GM12878 (cell line): ENCODE results near the gene ZDHHC17. TPM values are rescaled to one million over a fixed set of nuclear protein-coding genes. Genes with fewer than 3 reads are reported as not detected.

ENCODE experiments used
- ATAC-seq: fragments of 200-7000 bp; cut with Tn5 transposase; 3 replicates; pipeline ENCODE4 v1.9.1; 2020; ENCODE audit warnings: mild to moderate bottlenecking, moderate library complexity
- BruUV-seq: library from RNA; stranded (reverse); fragments of 400-500 nt; replicated peaks from 2 replicates; lab custom pipeline; 2021; lab: Mats Ljungman, UMichigan
- CTCF ChIA-PET: fragments of 300-600 bp; sonication (Branson Sonifier 250); formaldehyde crosslinking; extraction: SDS; loops from one replicate; lab custom pipeline; 2021; ENCODE audit warnings: inconsistent platforms; lab: Yijun Ruan, JAX
- POLR2A ChIA-PET: fragments of 350-600 bp; formaldehyde crosslinking; extraction: SDS; loops from one replicate; lab custom pipeline; 2021; ENCODE audit warnings: inconsistent platforms; lab: Charles Lee
- RAD21 ChIA-PET: fragments of 300-600 bp; sonication (Branson Sonifier 250); formaldehyde crosslinking; loops from one replicate; lab custom pipeline; 2023; ENCODE audit warnings: antibody characterized with exemption; ENCODE audit not compliant: unreplicated experiment; lab: Charles Lee
- SMC1A ChIA-PET: fragments of 300-600 bp; sonication (Branson Sonifier 250); formaldehyde crosslinking; loops from one replicate; lab custom pipeline; 2023; ENCODE audit not compliant: unreplicated experiment, uncharacterized antibody; lab: Charles Lee
- DNase-seq: peaks from one replicate; pipeline ENCODE4 v3.0.0-alpha.2; 2011; ENCODE audit warnings: low read depth, low spot score
- FAIRE-seq: peaks from 3 replicates; lab custom pipeline; 2011; peaks lifted over from hg19 to GRCh38; lab: Jason Lieb, UNC
- H2AFZ ChIP-seq: 2 replicates; pipeline ENCODE4 v1.6.0; 2011; ENCODE audit warnings: low read depth, low read length, control low read depth; ENCODE audit not compliant: control insufficient read depth
- H3K27ac ChIP-seq: 2 replicates; pipeline ENCODE4 v1.5.1; 2011; ENCODE audit warnings: control low read depth; ENCODE audit not compliant: control insufficient read depth, insufficient read depth
- H3K27me3 ChIP-seq, 2 experiments: replicated peaks in 1 of 2; 2 replicates each; pipeline versions ENCODE4 v1.6.0 to v1.6.1; 2011; ENCODE audit warnings: low read length in 1 of 2; ENCODE audit not compliant: control insufficient read depth in 2 of 2, insufficient read depth in 2 of 2
- H3K36me3 ChIP-seq, 2 experiments: 2 replicates each; pipeline ENCODE4 v1.5.1; 2011; ENCODE audit warnings: low read length in 1 of 2; ENCODE audit not compliant: control insufficient read depth in 2 of 2, insufficient read depth in 2 of 2
- H3K4me1 ChIP-seq: 2 replicates; pipeline ENCODE4 v1.6.1; 2011; ENCODE audit warnings: mild to moderate bottlenecking, low read length, moderate library complexity, mixed read lengths; ENCODE audit not compliant: control insufficient read depth, insufficient read depth
- H3K4me2 ChIP-seq: 2 replicates; pipeline ENCODE4 v1.6.0; 2011; ENCODE audit warnings: control low read depth; ENCODE audit not compliant: control insufficient read depth, insufficient read depth
- H3K4me3 ChIP-seq: fragments of 200-600 bp; sonication (generic); 2 replicates; pipeline ENCODE4 v1.5.1; 2016
- H3K79me2 ChIP-seq: 2 replicates; pipeline ENCODE4 v1.6.0; 2011; ENCODE audit warnings: low read length; ENCODE audit not compliant: control insufficient read depth, insufficient read depth
- H3K9ac ChIP-seq: 2 replicates; pipeline ENCODE4 v1.8.0; 2011; ENCODE audit warnings: low read length, control low read depth, mixed read lengths; ENCODE audit not compliant: control insufficient read depth, insufficient read depth
- H3K9me3 ChIP-seq: replicated peaks from 3 replicates; pipeline ENCODE4 v1.5.1; 2011; ENCODE audit warnings: mild to moderate bottlenecking, low read length; ENCODE audit not compliant: control insufficient read depth, insufficient read depth
- H4K20me1 ChIP-seq: 2 replicates; pipeline ENCODE4 v1.6.0; 2011; ENCODE audit not compliant: control insufficient read depth, insufficient read depth
- BMI1 ChIP-seq: fragments of 450-650 bp; IDR thresholded peaks from 2 replicates; pipeline ENCODE4 v1.6.1; 2016; ENCODE audit warnings: mild to moderate bottlenecking, moderate library complexity, borderline replicate concordance
- GATAD2B ChIP-seq: fragments of 450-650 bp; conservative IDR thresholded peaks from 2 replicates; pipeline ENCODE4 v1.6.1; 2017; ENCODE audit warnings: low read depth, mild to moderate bottlenecking, moderate library complexity
- HCFC1 ChIP-seq: fragments of 150-350 bp; IDR thresholded peaks from 2 replicates; pipeline ENCODE4 v1.6.1; 2014; ENCODE audit warnings: low read length
- HDGF ChIP-seq: fragments of 450-650 bp; IDR thresholded peaks from 2 replicates; pipeline ENCODE4 v1.6.1; 2016; ENCODE audit warnings: antibody characterized with exemption
- KAT2A ChIP-seq: conservative IDR thresholded peaks from 2 replicates; pipeline ENCODE4 v1.6.1; 2011; ENCODE audit warnings: low read depth, low read length; ENCODE audit not compliant: control insufficient read depth
- PAX8 ChIP-seq: fragments of 450-650 bp; IDR thresholded peaks from 2 replicates; pipeline ENCODE4 v1.6.1; 2017; ENCODE audit warnings: mild to moderate bottlenecking, moderate library complexity
- SMC3 ChIP-seq: IDR thresholded peaks from 2 replicates; pipeline ENCODE4 v1.6.1; 2011; ENCODE audit warnings: low read length, improper control_type of control experiment, borderline replicate concordance
- YY1 ChIP-seq: IDR thresholded peaks from 2 replicates; pipeline ENCODE4 v1.6.1; 2011; ENCODE audit warnings: low read depth, mild to moderate bottlenecking, low read length
- ZNF207 ChIP-seq: fragments of 450-650 bp; IDR thresholded peaks from 2 replicates; pipeline ENCODE4 v1.6.1; 2014; ENCODE audit warnings: antibody characterized with exemption, mild to moderate bottlenecking, borderline replicate concordance
- in situ Hi-C: fragments of 300-500 bp; cut with MboI; formaldehyde crosslinking; loops from 9 replicates; pipeline ENCODE4 v1.14.3; 2018; ENCODE audit warnings: mixed read lengths
- intact Hi-C: fragments of 100-400 bp; cut with micrococcal nuclease; formaldehyde crosslinking; loops from one replicate; pipeline ENCODE4 v1.14.2; 2022; ENCODE audit not compliant: unreplicated experiment
- polyA plus RNA-seq, 11 experiments: library from polyadenylated mRNA; depleted of rRNA in 4 of 11; unstranded in 6 of 11; stranded (reverse) in 5 of 11; fragments of >200 nt; fragmentation: Nextera tagmentation in 4 of 11; fragmentation: Illumina TruSeq in 1 of 11; extraction: Ambion mirVana in 4 of 11; extraction: Trizol in 1 of 11; gene quantifications; 1 replicate in 1 of 11; 2 replicates in 10 of 11; pipeline versions ENCODE4 v1.2.1 to v1.2.3, GENCODE V29; 2011 to 2016; ENCODE audit warnings: inconsistent platforms in 2 of 11, missing spikeins in 2 of 11, low read depth in 1 of 11
- total RNA-seq, 4 experiments: library from RNA; depleted of rRNA in 3 of 4; stranded (reverse); fragments of >200 nt in 3 of 4; fragmentation: Illumina TruSeq in 1 of 4; extraction: Trizol in 1 of 4; gene quantifications; 2 replicates each; pipeline versions ENCODE4 v1.2.1 to v1.2.3, GENCODE V29; 2013 to 2021
- TF ChIP-seq, protein P1 (sequence below): IDR thresholded peaks from 2 replicates; pipeline ENCODE4 v1.6.1; 2012; ENCODE audit warnings: improper control_type of control experiment, low read depth, low read length; ENCODE audit not compliant: insufficient replicate concordance
- TF ChIP-seq, protein P2 (sequence below): fragments of 450-650 bp; formaldehyde crosslinking; IDR thresholded peaks from 2 replicates; pipeline ENCODE4 v1.5.0; 2022; ENCODE audit warnings: mild to moderate bottlenecking, missing genetic modification characterization
- TF ChIP-seq, protein P3 (sequence below): fragments of 450-650 bp; IDR thresholded peaks from 2 replicates; pipeline ENCODE4 v1.6.1; 2016; ENCODE audit warnings: mild to moderate bottlenecking, moderate library complexity, borderline replicate concordance

ZDHHC17 gene
- total and polyA plus RNA-seq, 10 of the 15 experiments (the other 5 are each of a cell fraction or from before 2014, with no cell fraction given), result 4.3 to 50.0 (median 19.3) TPM

DNA sequence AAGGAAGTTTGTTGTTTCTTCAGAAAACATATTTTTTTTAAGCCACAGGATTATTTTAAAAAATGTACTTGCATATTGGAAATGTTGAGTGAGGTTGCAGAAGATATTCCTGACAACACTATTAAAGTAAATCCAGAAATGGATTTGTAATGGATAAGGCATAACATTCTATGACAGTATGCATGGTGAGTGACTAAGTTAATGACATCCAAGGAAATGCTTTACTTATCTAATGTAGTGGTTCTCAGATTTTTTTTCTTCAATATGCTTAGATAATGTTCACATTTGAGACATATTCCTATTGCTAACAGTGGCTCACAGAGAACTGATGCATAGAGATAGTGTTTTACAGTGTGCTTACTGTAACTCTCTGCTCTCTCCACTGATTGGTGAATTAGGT, 49.4 kb downstream of the ZDHHC17 start:
- H3K79me2 ChIP-seq, result no peaks in the 10 kb centered on the region
- H3K9ac ChIP-seq, result no peak overlapping the region
- ATAC-seq (no peak), FAIRE-seq (no peak), DNase-seq (no peak)
- no peaks in the 10 kb centered on the region for H4K20me1 ChIP-seq
- H3K27ac ChIP-seq, result no peak overlapping the region
- no peak overlapping the region for H3K4me3 ChIP-seq
- RAD21 ChIA-PET, result no interaction called here
- peaks cover 0 to 5% of the 10 kb centered on the region in 2 experiments; a peak in 1 of 4 replicates for H3K36me3 ChIP-seq
- no peaks in the 10 kb centered on the region for H3K27me3 ChIP-seq
- SMC1A ChIA-PET, result no interaction called here
- intact Hi-C loops, result no loop called here
- POLR2A ChIA-PET, result no interaction called here
- in situ Hi-C loops, result no loop called here
- no peaks in the 10 kb centered on the region for H3K9me3 ChIP-seq
- CTCF ChIA-PET, result no interaction called here
- H3K4me1 ChIP-seq, result no peaks in the 10 kb centered on the region
- no TSS peak for BruUV-seq
- no peak overlapping the region for H3K4me2 ChIP-seq
- H2AFZ ChIP-seq, result no peak overlapping the region
- TF ChIP-seq GATAD2B (no peak), YY1 (no peak), SMC3 (no peak), KAT2A (no peak), BMI1 (no peak), HDGF (no peak), HCFC1 (no peak), PAX8 (no peak), ZNF207 (no peak)
- TF ChIP-seq, protein P1, sequence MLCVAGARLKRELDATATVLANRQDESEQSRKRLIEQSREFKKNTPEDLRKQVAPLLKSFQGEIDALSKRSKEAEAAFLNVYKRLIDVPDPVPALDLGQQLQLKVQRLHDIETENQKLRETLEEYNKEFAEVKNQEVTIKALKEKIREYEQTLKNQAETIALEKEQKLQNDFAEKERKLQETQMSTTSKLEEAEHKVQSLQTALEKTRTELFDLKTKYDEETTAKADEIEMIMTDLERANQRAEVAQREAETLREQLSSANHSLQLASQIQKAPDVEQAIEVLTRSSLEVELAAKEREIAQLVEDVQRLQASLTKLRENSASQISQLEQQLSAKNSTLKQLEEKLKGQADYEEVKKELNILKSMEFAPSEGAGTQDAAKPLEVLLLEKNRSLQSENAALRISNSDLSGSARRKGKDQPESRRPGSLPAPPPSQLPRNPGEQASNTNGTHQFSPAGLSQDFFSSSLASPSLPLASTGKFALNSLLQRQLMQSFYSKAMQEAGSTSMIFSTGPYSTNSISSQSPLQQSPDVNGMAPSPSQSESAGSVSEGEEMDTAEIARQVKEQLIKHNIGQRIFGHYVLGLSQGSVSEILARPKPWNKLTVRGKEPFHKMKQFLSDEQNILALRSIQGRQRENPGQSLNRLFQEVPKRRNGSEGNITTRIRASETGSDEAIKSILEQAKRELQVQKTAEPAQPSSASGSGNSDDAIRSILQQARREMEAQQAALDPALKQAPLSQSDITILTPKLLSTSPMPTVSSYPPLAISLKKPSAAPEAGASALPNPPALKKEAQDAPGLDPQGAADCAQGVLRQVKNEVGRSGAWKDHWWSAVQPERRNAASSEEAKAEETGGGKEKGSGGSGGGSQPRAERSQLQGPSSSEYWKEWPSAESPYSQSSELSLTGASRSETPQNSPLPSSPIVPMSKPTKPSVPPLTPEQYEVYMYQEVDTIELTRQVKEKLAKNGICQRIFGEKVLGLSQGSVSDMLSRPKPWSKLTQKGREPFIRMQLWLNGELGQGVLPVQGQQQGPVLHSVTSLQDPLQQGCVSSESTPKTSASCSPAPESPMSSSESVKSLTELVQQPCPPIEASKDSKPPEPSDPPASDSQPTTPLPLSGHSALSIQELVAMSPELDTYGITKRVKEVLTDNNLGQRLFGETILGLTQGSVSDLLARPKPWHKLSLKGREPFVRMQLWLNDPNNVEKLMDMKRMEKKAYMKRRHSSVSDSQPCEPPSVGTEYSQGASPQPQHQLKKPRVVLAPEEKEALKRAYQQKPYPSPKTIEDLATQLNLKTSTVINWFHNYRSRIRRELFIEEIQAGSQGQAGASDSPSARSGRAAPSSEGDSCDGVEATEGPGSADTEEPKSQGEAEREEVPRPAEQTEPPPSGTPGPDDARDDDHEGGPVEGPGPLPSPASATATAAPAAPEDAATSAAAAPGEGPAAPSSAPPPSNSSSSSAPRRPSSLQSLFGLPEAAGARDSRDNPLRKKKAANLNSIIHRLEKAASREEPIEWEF, result no peak
- TF ChIP-seq, protein P2, sequence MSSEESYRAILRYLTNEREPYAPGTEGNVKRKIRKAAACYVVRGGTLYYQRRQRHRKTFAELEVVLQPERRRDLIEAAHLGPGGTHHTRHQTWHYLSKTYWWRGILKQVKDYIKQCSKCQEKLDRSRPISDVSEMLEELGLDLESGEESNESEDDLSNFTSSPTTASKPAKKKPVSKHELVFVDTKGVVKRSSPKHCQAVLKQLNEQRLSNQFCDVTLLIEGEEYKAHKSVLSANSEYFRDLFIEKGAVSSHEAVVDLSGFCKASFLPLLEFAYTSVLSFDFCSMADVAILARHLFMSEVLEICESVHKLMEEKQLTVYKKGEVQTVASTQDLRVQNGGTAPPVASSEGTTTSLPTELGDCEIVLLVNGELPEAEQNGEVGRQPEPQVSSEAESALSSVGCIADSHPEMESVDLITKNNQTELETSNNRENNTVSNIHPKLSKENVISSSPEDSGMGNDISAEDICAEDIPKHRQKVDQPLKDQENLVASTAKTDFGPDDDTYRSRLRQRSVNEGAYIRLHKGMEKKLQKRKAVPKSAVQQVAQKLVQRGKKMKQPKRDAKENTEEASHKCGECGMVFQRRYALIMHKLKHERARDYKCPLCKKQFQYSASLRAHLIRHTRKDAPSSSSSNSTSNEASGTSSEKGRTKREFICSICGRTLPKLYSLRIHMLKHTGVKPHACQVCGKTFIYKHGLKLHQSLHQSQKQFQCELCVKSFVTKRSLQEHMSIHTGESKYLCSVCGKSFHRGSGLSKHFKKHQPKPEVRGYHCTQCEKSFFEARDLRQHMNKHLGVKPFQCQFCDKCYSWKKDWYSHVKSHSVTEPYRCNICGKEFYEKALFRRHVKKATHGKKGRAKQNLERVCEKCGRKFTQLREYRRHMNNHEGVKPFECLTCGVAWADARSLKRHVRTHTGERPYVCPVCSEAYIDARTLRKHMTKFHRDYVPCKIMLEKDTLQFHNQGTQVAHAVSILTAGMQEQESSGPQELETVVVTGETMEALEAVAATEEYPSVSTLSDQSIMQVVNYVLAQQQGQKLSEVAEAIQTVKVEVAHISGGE (CRISPR knock-in tag), result no peak
- TF ChIP-seq, protein P3, sequence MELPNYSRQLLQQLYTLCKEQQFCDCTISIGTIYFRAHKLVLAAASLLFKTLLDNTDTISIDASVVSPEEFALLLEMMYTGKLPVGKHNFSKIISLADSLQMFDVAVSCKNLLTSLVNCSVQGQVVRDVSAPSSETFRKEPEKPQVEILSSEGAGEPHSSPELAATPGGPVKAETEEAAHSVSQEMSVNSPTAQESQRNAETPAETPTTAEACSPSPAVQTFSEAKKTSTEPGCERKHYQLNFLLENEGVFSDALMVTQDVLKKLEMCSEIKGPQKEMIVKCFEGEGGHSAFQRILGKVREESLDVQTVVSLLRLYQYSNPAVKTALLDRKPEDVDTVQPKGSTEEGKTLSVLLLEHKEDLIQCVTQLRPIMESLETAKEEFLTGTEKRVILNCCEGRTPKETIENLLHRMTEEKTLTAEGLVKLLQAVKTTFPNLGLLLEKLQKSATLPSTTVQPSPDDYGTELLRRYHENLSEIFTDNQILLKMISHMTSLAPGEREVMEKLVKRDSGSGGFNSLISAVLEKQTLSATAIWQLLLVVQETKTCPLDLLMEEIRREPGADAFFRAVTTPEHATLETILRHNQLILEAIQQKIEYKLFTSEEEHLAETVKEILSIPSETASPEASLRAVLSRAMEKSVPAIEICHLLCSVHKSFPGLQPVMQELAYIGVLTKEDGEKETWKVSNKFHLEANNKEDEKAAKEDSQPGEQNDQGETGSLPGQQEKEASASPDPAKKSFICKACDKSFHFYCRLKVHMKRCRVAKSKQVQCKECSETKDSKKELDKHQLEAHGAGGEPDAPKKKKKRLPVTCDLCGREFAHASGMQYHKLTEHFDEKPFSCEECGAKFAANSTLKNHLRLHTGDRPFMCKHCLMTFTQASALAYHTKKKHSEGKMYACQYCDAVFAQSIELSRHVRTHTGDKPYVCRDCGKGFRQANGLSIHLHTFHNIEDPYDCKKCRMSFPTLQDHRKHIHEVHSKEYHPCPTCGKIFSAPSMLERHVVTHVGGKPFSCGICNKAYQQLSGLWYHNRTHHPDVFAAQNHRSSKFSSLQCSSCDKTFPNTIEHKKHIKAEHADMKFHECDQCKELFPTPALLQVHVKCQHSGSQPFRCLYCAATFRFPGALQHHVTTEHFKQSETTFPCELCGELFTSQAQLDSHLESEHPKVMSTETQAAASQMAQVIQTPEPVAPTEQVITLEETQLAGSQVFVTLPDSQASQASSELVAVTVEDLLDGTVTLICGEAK, result no peak
